Erythroblast (primary cell): ENCODE data around the gene TLR8.

Experiments used
- GATA1 ChIP-seq: IDR thresholded peaks from 2 replicates; pipeline ENCODE4 v1.6.1; 2011; ENCODE audit warnings: low read depth, mild to moderate bottlenecking, control low read depth, low read length, moderate library complexity
- POLR2A ChIP-seq: IDR thresholded peaks from 2 replicates; pipeline ENCODE4 v1.6.1; 2011; ENCODE audit warnings: mild to moderate bottlenecking, low read length

GRCh38 chrX:12885508-12885907 lies 20.9 kb upstream of the TLR8 start:
- TF ChIP-seq POLR2A (no peak), GATA1 (no peak)
